ENCODE results near the gene SCYGR5.

The SCYGR5 gene

DNA sequence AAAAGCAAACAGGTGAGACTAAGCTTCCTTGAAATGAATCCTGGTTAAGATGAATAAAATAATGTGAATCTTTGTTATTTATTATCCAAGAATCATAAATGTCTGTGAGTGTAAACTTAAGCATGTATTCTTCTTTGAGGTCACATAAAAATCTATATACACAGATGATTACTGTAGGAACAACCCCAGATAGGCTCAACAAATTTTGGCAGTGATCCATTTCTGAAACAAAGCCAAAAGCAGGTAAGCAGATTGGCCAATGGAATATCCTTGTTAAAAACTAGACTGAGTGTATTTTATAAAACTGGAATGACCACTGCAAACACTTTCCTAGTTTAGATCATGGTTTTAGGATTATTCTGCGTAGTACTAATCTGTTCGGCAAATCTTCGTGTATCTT lies 11.3 kb downstream of the SCYGR5 start:
- Histone ChIP-seq H3K27ac (no peak overlapping the region), H3K4me1 (ENCODE audit: control insufficient read depth in 1 of 2, insufficient read depth in 1 of 2, low read depth in 1 of 2, low read length in 1 of 2) (no peaks in the 10 kb centered on the region)
- no peak for TF ChIP-seq CTCF (IDR thresholded peaks at IDR 0.05)

DNA sequence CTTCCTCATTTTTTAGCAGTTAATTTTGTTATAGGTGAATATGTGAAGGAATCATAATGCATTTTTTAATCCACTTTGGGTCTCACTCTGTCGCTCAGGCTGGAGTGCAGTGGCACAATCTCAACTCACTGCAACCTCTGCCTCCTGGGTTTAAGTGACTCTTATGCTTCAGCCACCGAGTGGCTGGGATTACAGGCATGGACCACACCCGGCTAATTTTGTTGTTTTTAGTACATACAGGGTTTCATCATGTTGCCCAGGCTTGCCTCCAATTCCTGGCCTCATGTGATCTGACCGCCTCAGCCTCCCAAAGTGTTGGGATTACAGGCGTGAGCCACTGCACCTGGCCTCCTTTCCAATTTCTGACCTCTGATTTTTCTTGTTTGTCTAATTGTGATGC lies 17.7 kb downstream of the SCYGR5 start:
- Histone ChIP-seq H3K36me3 (no peaks in the 10 kb centered on the region), H3K4me3 (ENCODE audit: low read depth in 1 of 2, low read length in 1 of 2) (no peak overlapping the region), H3K4me1 (ENCODE audit: control insufficient read depth in 1 of 2, insufficient read depth in 1 of 2, low read depth in 1 of 2, low read length in 1 of 2) (peaks cover 3 to 9% of the 10 kb centered on the region in 2 experiments), H3K9me3 (no peaks in the 10 kb centered on the region), H3K27me3 (peaks cover 10% of the 10 kb centered on the region), H3K27ac (no peak overlapping the region)
- no peak for TF ChIP-seq CTCF (IDR thresholded peaks at IDR 0.05)

More for the DNA sequence above, 11.3 kb downstream of the SCYGR5 start:
- Histone ChIP-seq H3K9me3 (no peaks in the 10 kb centered on the region), H3K4me3 (ENCODE audit: low read depth in 1 of 2, low read length in 1 of 2) (no peak overlapping the region), H3K27me3 (no peaks in the 10 kb centered on the region), H3K36me3 (no peaks in the 10 kb centered on the region)

GRCh38 chr2:227687189-227687588 lies 20.6 kb downstream of the SCYGR5 start:
- Histone ChIP-seq H3K9me3 (no peaks in the 10 kb centered on the region), H3K4me1 (ENCODE audit: control insufficient read depth in 1 of 2, insufficient read depth in 1 of 2, low read depth in 1 of 2, low read length in 1 of 2) (peaks cover 3 to 9% of the 10 kb centered on the region in 2 experiments), H3K27me3 (peaks cover 10% of the 10 kb centered on the region), H3K27ac (no peak overlapping the region), H3K4me3 (ENCODE audit: low read depth in 1 of 2, low read length in 1 of 2) (no peak overlapping the region), H3K36me3 (no peaks in the 10 kb centered on the region)
- no peak for TF ChIP-seq CTCF (IDR thresholded peaks at IDR 0.05)

GRCh38 chr2:227696990-227697679 lies 30.5 kb downstream of the SCYGR5 start:
- TF ChIP-seq CTCF (IDR thresholded peaks at IDR 0.05) = no peak

DNA sequence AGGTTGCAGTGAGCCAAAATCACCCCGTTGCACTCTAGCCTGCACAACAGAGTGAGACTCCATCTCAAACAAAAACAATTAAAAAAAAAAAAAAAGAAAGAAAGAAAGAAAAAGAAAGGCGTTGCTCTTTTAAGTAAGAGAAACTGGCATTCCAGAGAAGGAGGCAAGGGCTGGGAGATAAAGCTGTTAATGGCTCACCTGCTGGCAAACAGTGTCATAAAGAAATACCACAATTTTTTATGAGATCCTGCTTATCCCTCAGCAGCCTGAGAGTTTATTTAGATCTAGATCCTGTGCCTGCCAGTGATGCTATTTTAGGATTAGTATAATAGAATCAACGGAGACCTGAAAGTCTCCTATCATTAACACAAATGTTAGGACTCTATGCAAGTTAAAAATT lies 35.0 kb downstream of the SCYGR5 start:
- peaks cover 7% of the 10 kb centered on the region for H3K27me3 ChIP-seq
- H3K9me3 ChIP-seq = no peaks in the 10 kb centered on the region
- H3K4me1 ChIP-seq (ENCODE audit: control insufficient read depth in 1 of 2, insufficient read depth in 1 of 2, low read depth in 1 of 2, low read length in 1 of 2) = no peaks in the 10 kb centered on the region
- H3K36me3 ChIP-seq = no peaks in the 10 kb centered on the region
- H3K4me3 ChIP-seq (ENCODE audit: low read depth in 1 of 2, low read length in 1 of 2) = no peak overlapping the region
- no peak for TF ChIP-seq CTCF (IDR thresholded peaks at IDR 0.05)
- H3K27ac ChIP-seq = no peak overlapping the region

More at GRCh38 chr2:227696990-227697679, 30.5 kb downstream of the SCYGR5 start:
- H3K9me3 ChIP-seq = no peaks in the 10 kb centered on the region
- no peaks in the 10 kb centered on the region for H3K4me1 ChIP-seq (ENCODE audit: control insufficient read depth in 1 of 2, insufficient read depth in 1 of 2, low read depth in 1 of 2, low read length in 1 of 2)
- H3K4me3 ChIP-seq (ENCODE audit: low read depth in 1 of 2, low read length in 1 of 2) = no peak overlapping the region
- no peaks in the 10 kb centered on the region for H3K36me3 ChIP-seq
- no peak overlapping the region for H3K27ac ChIP-seq
- H3K27me3 ChIP-seq = peaks cover 6% of the 10 kb centered on the region
